Lower leg skin (tissue), 4 donors: Measurements from ENCODE around the gene ATP6V0E1. TPM values are rescaled to one million over a fixed set of nuclear protein-coding genes. Genes with fewer than 3 reads are reported as not detected.
"Not testable (repeated sequence)": the region's sequence is repeated elsewhere in the genome, so short reads cannot be mapped to it uniquely, and the experiment has no call there.

ENCODE experiments used
- DNase-seq, 2 donors: peaks; one replicate each; pipeline ENCODE4 v3.0.0-alpha.2; 2019; ENCODE audit warnings: low spot score in 2 of 2
- H3K4me3 ChIP-seq: fragments of 200-600 bp; sonication (generic); 2 replicates; pipeline ENCODE4 v1.5.1; 2017; ENCODE audit warnings: mild to moderate bottlenecking, low read depth; ENCODE audit not compliant: poor library complexity, severe bottlenecking
- POLR2A ChIP-seq, 2 donors: fragments of 450-650 bp; IDR thresholded peaks; one replicate each; pipeline ENCODE4 v1.6.1; 2016 to 2017; ENCODE audit warnings: antibody characterized with exemption in 2 of 2, mild to moderate bottlenecking in 1 of 2, moderate library complexity in 1 of 2
- WGBS, 2 donors: methylation state at CpG; one replicate each; pipeline ENCODE4 v1.1.5; 2018; 5-methylcytosine and 5-hydroxymethylcytosine counted together
- intact Hi-C: fragments of 100-400 bp; cut with DNase I; formaldehyde crosslinking; loops from one replicate; pipeline ENCODE4 v1.15.0; 2023; ENCODE audit warnings: low total_unique reads
- total RNA-seq, 4 donors: library from RNA; depleted of rRNA; stranded (reverse); fragments of >200 nt; gene quantifications; one replicate each; pipeline ENCODE4 v1.1.0, GENCODE V29; 2016
- TF ChIP-seq, protein P1 (sequence below), 3 donors: fragments of 450-650 bp; IDR thresholded peaks; one replicate each; pipeline ENCODE4 v1.5.1; 2016; ENCODE audit warnings: antibody characterized with exemption in 3 of 3, mild to moderate bottlenecking in 3 of 3, moderate library complexity in 2 of 3

The ATP6V0E1 gene
- total RNA-seq, 4 donors from 2014 or later: 47.3 to 110 (median 86.4) TPM

DNA sequence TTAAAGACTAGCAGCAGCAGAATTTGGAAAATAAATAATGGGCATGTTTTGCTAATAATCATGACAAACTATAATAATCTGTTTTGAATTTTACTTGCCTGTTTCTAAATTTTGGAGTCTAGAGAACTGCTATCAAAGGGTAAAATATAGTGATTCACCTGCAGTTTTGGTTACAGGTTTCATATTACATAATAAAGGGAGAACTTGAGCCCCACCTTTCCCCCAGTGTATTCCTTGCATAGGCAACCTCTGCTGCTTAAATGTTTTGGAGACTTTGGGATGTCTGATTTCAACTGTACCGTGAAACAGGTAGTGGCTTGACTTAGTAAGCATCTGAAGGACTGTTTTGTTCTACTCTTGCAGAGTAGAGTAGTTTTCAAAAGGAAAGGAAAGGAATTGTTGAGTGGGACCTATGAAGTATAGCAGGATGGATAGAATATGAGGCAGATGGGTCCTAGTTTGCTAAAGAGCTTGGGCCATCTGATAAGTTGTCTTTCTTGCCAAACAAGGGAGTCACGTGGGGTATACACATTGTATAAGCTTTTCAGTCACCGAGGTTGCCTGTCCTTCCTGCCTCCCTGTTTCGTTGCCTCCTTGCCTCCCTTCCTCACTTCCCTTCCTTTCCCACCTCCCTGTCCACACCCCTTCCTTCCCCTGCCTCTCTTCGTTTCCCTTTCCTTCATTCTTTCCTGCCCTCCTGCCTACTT lies 91.7 kb downstream of the ATP6V0E1 start:
- 62 to 66% methylated on average over 5 of the region's 5 CpGs for WGBS, 2 donors
- no peak overlapping the region for H3K4me3 ChIP-seq
- intact Hi-C loops: no loop called here
- TF ChIP-seq, protein P1, sequence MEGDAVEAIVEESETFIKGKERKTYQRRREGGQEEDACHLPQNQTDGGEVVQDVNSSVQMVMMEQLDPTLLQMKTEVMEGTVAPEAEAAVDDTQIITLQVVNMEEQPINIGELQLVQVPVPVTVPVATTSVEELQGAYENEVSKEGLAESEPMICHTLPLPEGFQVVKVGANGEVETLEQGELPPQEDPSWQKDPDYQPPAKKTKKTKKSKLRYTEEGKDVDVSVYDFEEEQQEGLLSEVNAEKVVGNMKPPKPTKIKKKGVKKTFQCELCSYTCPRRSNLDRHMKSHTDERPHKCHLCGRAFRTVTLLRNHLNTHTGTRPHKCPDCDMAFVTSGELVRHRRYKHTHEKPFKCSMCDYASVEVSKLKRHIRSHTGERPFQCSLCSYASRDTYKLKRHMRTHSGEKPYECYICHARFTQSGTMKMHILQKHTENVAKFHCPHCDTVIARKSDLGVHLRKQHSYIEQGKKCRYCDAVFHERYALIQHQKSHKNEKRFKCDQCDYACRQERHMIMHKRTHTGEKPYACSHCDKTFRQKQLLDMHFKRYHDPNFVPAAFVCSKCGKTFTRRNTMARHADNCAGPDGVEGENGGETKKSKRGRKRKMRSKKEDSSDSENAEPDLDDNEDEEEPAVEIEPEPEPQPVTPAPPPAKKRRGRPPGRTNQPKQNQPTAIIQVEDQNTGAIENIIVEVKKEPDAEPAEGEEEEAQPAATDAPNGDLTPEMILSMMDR (IDR thresholded peaks at IDR 0.05): no peak
- no peak for TF ChIP-seq POLR2A (IDR thresholded peaks at IDR 0.05)
- no peak for DNase-seq

DNA sequence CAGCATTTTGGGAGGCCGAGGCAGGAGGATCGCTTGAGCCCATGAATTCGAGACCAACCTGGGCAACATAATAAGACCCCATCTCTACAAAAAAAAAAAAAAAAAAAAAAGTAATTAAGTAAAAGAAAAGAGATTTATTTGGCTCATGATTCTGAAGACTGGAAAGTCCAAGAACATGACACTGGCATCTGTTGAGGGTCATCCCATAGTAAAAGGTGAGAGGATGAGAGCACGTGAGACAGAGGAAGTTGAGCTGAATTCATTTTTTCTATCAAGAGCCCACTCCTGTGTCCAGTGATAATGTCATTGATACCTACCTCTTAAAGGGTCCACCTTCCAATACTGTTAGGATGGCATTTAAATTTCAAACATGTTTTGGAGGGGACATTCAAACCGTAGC lies 92.4 kb downstream of the ATP6V0E1 start:
- intact Hi-C loops: no loop called here
- no peak overlapping the region for H3K4me3 ChIP-seq
- TF ChIP-seq, protein P1 (IDR thresholded peaks at IDR 0.05): no peak
- no peak for TF ChIP-seq POLR2A (IDR thresholded peaks at IDR 0.05)
- WGBS, 2 donors: 95 to 96% methylated on average over 5 of the region's 5 CpGs
- no peak for DNase-seq

- intact Hi-C loops, DNase-seq, H3K4me3 ChIP-seq: not testable (repeated sequence)
- WGBS, 2 donors: 90 to 95% methylated on average over 4 of the region's 4 CpGs
Observed at GRCh38 chr5:173076471-173076870, 92.9 kb downstream of the ATP6V0E1 start.

GRCh38 chr5:173078878-173079277 lies 95.3 kb downstream of the ATP6V0E1 start:
- 64 to 69% methylated on average over 3 of the region's 3 CpGs for WGBS, 2 donors
- intact Hi-C loops: no loop called here
- TF ChIP-seq, protein P1 (IDR thresholded peaks at IDR 0.05): no peak
- no peak for TF ChIP-seq POLR2A (IDR thresholded peaks at IDR 0.05)
- no peak for DNase-seq
- no peak overlapping the region for H3K4me3 ChIP-seq

Other genes with a start within 250 kb of the ATP6V0E1 start
- 1,000 to 10,000 TPM in 3 of 4 donors, 100 to 1,000 TPM in 1; 811 to 2,389 (median 1,820) TPM for gene DUSP1, start 212.6 kb upstream of the ATP6V0E1 start, total RNA-seq
- 100 to 1,000 TPM in 1 of 4 donors, 10 to 100 TPM in 3; 62.9 to 114 (median 82.6) TPM for gene ERGIC1, start 149.5 kb upstream of the ATP6V0E1 start, total RNA-seq
- 10 to 100 TPM; 14.7 to 19.0 (median 17.7) TPM for gene RPL26L1, start 24.3 kb upstream of the ATP6V0E1 start, total RNA-seq
- 10 to 100 TPM; 34.1 to 59.5 (median 42.1) TPM for gene CREBRF, start 72.6 kb downstream of the ATP6V0E1 start, total RNA-seq
- gene BNIP1, start 160.8 kb downstream of the ATP6V0E1 start, total RNA-seq: 1 to 10 TPM; 4.8 to 8.6 (median 5.5) TPM